GM19467 (cell line): ENCODE measurements around the gene SNCB.

Experiments
- ATAC-seq: cut with Tn5 transposase; IDR thresholded peaks from one replicate; pipeline ENCODE4 v1.9.1; 2021; ENCODE audit warnings: mild to moderate bottlenecking, moderate library complexity; ENCODE audit not compliant: unreplicated experiment

SNCB gene

GRCh38 chr5:176661676-176662075 is 31.3 kb upstream of the SNCB start:
- no peak for ATAC-seq

GRCh38 chr5:176660860-176661641 is 30.7 kb upstream of the SNCB start:
- peak; percentile 68 for ATAC-seq

- ATAC-seq, result peak; percentile 25
These were observed 30.2 kb upstream of the SNCB start for GRCh38 chr5:176660530-176660859.

GRCh38 chr5:176659860-176660461 is 29.6 kb upstream of the SNCB start:
- ATAC-seq, result no peak

- no peak for ATAC-seq
These were observed 29.1 kb upstream of the SNCB start for GRCh38 chr5:176659512-176659839.

GRCh38 chr5:176658817-176659511 is 28.6 kb upstream of the SNCB start:
- no peak for ATAC-seq

GRCh38 chr5:176658007-176658599 is 27.8 kb upstream of the SNCB start:
- no peak for ATAC-seq

- ATAC-seq, result no peak
These were observed 26.2 kb upstream of the SNCB start for GRCh38 chr5:176656467-176656990.

- no peak for ATAC-seq
These were observed 24.5 kb upstream of the SNCB start for GRCh38 chr5:176654856-176655255.

- ATAC-seq, result no peak
These were observed 23.4 kb upstream of the SNCB start for GRCh38 chr5:176653401-176654385.

- no peak for ATAC-seq
These were observed 21.8 kb upstream of the SNCB start for GRCh38 chr5:176652136-176652535.

GRCh38 chr5:176651472-176651980 is 21.2 kb upstream of the SNCB start:
- ATAC-seq, result no peak

- no peak for ATAC-seq
These were observed 20.1 kb upstream of the SNCB start for GRCh38 chr5:176650354-176650884.

- no peak for ATAC-seq
These were observed 18.3 kb upstream of the SNCB start for GRCh38 chr5:176648474-176649194.

- no peak for ATAC-seq
These were observed 17.6 kb upstream of the SNCB start for GRCh38 chr5:176647843-176648473.

- ATAC-seq, result peak; percentile 97
These were observed 16.9 kb upstream of the SNCB start, which contains the start of gene TSPAN17 for GRCh38 chr5:176647030-176647842. Gene TSPAN17 (plus strand): TSS chr5:176647484. CDS start chr5:176647616, 132 bp downstream.

- ATAC-seq, result no peak
These were observed 16.3 kb upstream of the SNCB start for GRCh38 chr5:176646707-176647029.
